K562 (cell line): ENCODE results near the gene ZBTB22. TPM values are rescaled to one million over a fixed set of nuclear protein-coding genes. Genes with fewer than 3 reads are reported as not detected.

Source experiments
- ARID2 ChIP-seq: fragments of 450-650 bp; IDR thresholded peaks from 2 replicates; pipeline ENCODE4 v1.6.1; 2017; ENCODE audit warnings: antibody characterized with exemption, mild to moderate bottlenecking
- CBFA2T2 ChIP-seq: fragments of 450-650 bp; conservative IDR thresholded peaks from 2 replicates; pipeline ENCODE4 v1.6.1; 2017; ENCODE audit warnings: mild to moderate bottlenecking
- CCAR2 ChIP-seq: fragments of 200-400 bp; formaldehyde crosslinking; IDR thresholded peaks from 2 replicates; pipeline ENCODE4 v1.6.1; 2017; ENCODE audit warnings: mild to moderate bottlenecking, low read depth, low read length
- DNMT1 ChIP-seq: fragments of 450-650 bp; IDR thresholded peaks from 2 replicates; pipeline ENCODE4 v1.6.1; 2016; ENCODE audit warnings: antibody characterized with exemption, mild to moderate bottlenecking
- E4F1 ChIP-seq: fragments of 250-450 bp; sonication (Bioruptor Pico); IDR thresholded peaks from 2 replicates; pipeline ENCODE4 v1.5.0; 2021; ENCODE audit warnings: mild to moderate bottlenecking, borderline replicate concordance
- EGR1 ChIP-seq: fragments of 450-650 bp; conservative IDR thresholded peaks from 2 replicates; pipeline ENCODE4 v1.6.1; 2017; ENCODE audit warnings: mild to moderate bottlenecking
- KAT7 ChIP-seq: sonication (generic); formaldehyde crosslinking; IDR thresholded peaks from 2 replicates; pipeline ENCODE4 v1.8.0; 2022; ENCODE audit warnings: missing genetic modification reagents, mild to moderate bottlenecking, borderline replicate concordance
- KAT8 ChIP-seq: fragments of 450-650 bp; IDR thresholded peaks from 2 replicates; pipeline ENCODE4 v1.6.1; 2016; ENCODE audit warnings: low read depth, mild to moderate bottlenecking
- MCM2 ChIP-seq: fragments of 450-650 bp; IDR thresholded peaks from 2 replicates; pipeline ENCODE4 v1.6.1; 2017; ENCODE audit warnings: low read depth, mild to moderate bottlenecking
- MCM3 ChIP-seq: fragments of 450-650 bp; IDR thresholded peaks from 2 replicates; pipeline ENCODE4 v1.6.1; 2016
- PKNOX1 ChIP-seq: fragments of 450-650 bp; IDR thresholded peaks from 2 replicates; pipeline ENCODE4 v1.6.1; 2016
- POLR2B ChIP-seq: fragments of 450-650 bp; IDR thresholded peaks from 2 replicates; pipeline ENCODE4 v1.6.1; 2018; ENCODE audit warnings: low read depth; ENCODE audit not compliant: partially characterized antibody
- TAF9B ChIP-seq: fragments of 450-650 bp; IDR thresholded peaks from 2 replicates; pipeline ENCODE4 v1.6.1; 2018; ENCODE audit warnings: mild to moderate bottlenecking; ENCODE audit not compliant: partially characterized antibody
- TFAP4 ChIP-seq: sonication (generic); formaldehyde crosslinking; IDR thresholded peaks from 2 replicates; pipeline ENCODE4 v1.8.0; 2022; ENCODE audit warnings: missing genetic modification reagents, mild to moderate bottlenecking, moderate library complexity, borderline replicate concordance
- ZNF347 ChIP-seq: fragments of 450-650 bp; formaldehyde crosslinking; IDR thresholded peaks from 2 replicates; pipeline ENCODE4 v1.4.0; 2020; ENCODE audit warnings: low read depth, mild to moderate bottlenecking, moderate library complexity
- ZNF444 ChIP-seq: fragments of 250-450 bp; sonication (Bioruptor Pico); IDR thresholded peaks from 2 replicates; pipeline ENCODE4 v1.4.0; 2020; ENCODE audit warnings: mild to moderate bottlenecking, moderate library complexity
- polyA plus RNA-seq, 8 experiments: library from polyadenylated mRNA; depleted of rRNA in 4 of 8; stranded (reverse) in 5 of 8; unstranded in 3 of 8; fragments of >200 nt; fragmentation: Nextera tagmentation in 2 of 8; fragmentation: Illumina TruSeq in 1 of 8; extraction: Ambion mirVana in 2 of 8; extraction: Trizol in 1 of 8; gene quantifications; 2 replicates each; pipeline versions ENCODE4 v1.2.1 to v1.2.3, GENCODE V29; 2011 to 2014; ENCODE audit warnings: inconsistent platforms in 1 of 8, missing spikeins in 1 of 8
- total RNA-seq, 7 experiments: library from RNA; depleted of rRNA in 6 of 7; stranded (reverse); fragments of >200 nt in 6 of 7; fragmentation: Illumina TruSeq in 2 of 7; extraction: Trizol in 2 of 7; gene quantifications; 2 replicates each; pipeline versions ENCODE4 v1.2.1 to v1.2.3, GENCODE V29; 2011 to 2021; ENCODE audit warnings: low replicate concordance in 1 of 7
- TF ChIP-seq, protein P1 (sequence below): fragments of 450-650 bp; formaldehyde crosslinking; IDR thresholded peaks from 2 replicates; pipeline ENCODE4 v1.4.0; 2022; ENCODE audit warnings: missing genetic modification characterization
- TF ChIP-seq, protein P2 (sequence below): fragments of 250-450 bp; sonication (Bioruptor Pico); IDR thresholded peaks from 2 replicates; pipeline ENCODE4 v1.4.0; 2020; ENCODE audit warnings: mild to moderate bottlenecking
- TF ChIP-seq, protein P3 (sequence below): fragments of 250-450 bp; sonication (Bioruptor Pico); IDR thresholded peaks from 2 replicates; pipeline ENCODE4 v1.8.0; 2022; ENCODE audit warnings: inconsistent platforms, mild to moderate bottlenecking, moderate library complexity, borderline replicate concordance

Gene ZBTB22
- total and polyA plus RNA-seq, 9 of the 15 experiments (the other 6 are each of a cell fraction or from before 2014, with no cell fraction given), result 0.21 to 11.9 (median 7.1) TPM

DNA sequence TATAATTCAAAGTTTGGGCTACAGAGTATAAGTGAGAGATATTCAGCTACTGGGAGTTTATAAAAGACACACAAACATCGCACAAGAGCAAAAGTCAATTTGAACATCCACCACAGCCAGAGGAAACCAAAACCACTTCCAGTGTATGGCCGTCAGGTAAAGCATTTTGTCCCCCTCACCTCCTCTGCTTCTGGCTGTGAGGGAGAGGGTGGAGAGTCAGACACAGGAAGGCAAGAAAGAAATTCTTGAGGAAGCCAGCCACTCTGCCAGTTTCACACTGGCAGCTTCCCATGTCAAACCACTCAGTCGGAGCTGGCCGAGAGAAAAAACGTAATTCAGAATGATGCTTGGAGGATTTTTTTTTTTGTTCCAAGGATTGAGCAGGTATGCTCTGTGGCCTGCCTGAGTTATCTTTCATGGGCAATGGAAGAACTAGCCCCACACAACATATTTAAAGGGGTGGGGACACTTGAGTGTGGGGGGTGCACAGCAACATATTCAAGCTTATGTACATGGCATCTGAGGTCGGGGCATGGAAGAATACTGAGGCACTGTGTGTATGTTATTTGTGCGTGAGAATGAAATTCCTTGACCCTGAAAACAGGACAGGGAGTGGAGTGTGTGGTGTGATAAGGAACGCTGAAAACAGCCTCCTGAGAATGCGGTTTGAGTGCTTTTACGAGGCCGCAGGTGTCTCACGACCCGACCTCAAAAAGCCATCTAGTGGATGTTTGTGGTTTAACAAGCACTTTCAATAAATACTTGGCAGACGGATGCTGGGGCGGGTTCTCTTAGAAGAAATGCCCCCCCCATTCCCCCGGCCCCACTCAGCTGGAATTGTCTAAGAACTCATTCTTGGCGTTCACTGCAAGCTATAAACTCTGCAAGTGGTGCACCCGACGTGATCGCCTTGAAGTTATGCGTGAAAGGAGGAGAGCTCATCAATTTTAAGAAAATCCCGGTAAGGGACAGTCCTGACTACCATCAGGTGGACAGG lies 27.5 kb upstream of the ZBTB22 start (continued):
- TF ChIP-seq CCAR2 (no peak), CBFA2T2 (peak; percentile 79), MCM3 (no peak), POLR2B (no peak), MCM2 (no peak), DNMT1 (no peak), EGR1 (0 out of 2 replicates have a peak, but pooled peaks have one; percentile 5), ARID2 (no peak; the same call in 1 of the 2 replicates), E4F1 (CRISPR knock-in tag) (no peak), KAT7 (CRISPR knock-in tag) (no peak; the same call in 1 of the 2 replicates), TAF9B (no peak), KAT8 (no peak), ZNF444 (CRISPR knock-in tag) (no peak), ZNF347 (CRISPR knock-in tag) (no peak), PKNOX1 (peak; percentile 46; the same call in 1 of the 2 replicates), TFAP4 (CRISPR knock-in tag) (peak; percentile 74)
- TF ChIP-seq, protein P1, sequence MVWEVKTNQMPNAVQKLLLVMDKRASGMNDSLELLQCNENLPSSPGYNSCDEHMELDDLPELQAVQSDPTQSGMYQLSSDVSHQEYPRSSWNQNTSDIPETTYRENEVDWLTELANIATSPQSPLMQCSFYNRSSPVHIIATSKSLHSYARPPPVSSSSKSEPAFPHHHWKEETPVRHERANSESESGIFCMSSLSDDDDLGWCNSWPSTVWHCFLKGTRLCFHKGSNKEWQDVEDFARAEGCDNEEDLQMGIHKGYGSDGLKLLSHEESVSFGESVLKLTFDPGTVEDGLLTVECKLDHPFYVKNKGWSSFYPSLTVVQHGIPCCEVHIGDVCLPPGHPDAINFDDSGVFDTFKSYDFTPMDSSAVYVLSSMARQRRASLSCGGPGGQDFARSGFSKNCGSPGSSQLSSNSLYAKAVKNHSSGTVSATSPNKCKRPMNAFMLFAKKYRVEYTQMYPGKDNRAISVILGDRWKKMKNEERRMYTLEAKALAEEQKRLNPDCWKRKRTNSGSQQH, result no peak
- TF ChIP-seq, protein P2, sequence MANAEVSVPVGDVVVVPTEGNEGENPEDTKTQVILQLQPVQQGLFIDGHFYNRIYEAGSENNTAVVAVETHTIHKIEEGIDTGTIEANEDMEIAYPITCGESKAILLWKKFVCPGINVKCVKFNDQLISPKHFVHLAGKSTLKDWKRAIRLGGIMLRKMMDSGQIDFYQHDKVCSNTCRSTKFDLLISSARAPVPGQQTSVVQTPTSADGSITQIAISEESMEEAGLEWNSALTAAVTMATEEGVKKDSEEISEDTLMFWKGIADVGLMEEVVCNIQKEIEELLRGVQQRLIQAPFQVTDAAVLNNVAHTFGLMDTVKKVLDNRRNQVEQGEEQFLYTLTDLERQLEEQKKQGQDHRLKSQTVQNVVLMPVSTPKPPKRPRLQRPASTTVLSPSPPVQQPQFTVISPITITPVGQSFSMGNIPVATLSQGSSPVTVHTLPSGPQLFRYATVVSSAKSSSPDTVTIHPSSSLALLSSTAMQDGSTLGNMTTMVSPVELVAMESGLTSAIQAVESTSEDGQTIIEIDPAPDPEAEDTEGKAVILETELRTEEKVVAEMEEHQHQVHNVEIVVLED (CRISPR knock-in tag), result no peak
- TF ChIP-seq, protein P3, sequence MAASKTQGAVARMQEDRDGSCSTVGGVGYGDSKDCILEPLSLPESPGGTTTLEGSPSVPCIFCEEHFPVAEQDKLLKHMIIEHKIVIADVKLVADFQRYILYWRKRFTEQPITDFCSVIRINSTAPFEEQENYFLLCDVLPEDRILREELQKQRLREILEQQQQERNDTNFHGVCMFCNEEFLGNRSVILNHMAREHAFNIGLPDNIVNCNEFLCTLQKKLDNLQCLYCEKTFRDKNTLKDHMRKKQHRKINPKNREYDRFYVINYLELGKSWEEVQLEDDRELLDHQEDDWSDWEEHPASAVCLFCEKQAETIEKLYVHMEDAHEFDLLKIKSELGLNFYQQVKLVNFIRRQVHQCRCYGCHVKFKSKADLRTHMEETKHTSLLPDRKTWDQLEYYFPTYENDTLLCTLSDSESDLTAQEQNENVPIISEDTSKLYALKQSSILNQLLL, result no peak
